Activated CD8-positive, alpha-beta memory T cell treated with anti-CD3 and anti-CD28 coated beads for 4 hours (primary cell): ENCODE results near the gene DCHS1.

ENCODE experiments used
- DNase-seq, 2 donors: peaks; one replicate each; pipeline ENCODE4 v3.0.0-alpha.2; 2020; ENCODE audit warnings: low read depth in 2 of 2

DCHS1 gene

DNA sequence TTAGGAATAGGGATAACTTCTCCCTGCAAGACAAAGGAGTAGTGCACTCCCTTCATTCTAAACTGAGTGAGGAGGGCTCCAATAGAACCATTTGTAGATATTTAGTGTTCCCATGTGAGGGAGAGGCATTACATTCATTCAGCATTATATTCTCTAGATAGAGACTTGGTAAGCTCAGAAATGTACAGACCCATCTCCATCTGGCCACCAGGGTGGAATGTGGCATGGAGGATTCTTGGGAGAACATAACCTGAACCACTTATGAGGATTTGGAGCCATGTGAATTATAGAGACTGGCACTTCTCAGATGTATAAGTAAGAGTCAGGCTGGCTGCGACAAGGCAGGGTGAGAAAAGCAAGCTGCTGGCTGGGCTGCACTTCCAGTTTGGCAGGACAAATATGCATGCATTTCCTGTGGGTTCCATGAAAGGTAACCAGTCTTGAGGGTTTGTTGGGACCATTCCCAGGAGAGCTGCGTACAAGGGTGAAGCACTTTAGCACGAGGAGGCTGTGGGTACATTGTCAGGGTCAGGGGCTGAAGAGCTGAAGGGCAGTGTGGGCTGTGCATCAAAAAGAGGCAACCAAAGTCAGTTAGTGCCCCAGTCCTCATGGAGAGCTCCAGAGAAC is 61.4 kb downstream of the DCHS1 start:
- no peak for DNase-seq

DNA sequence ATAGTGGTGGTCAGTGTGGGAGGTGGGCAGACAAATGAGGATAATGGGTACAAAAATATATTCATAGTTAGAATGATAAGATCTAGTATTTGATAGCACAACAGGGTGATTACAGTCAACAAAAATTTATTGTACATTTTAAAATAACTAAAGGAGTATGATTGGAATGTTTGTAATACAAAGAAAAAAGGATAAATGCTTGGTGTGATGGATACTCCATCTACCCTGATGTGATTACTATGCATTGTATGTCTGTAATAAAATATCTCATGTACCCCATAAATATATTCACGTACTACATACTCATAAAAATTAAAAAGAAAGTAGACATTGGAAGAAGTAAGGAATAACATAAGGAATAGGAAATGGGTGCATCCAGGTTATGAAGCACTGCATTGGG is 67.6 kb downstream of the DCHS1 start:
- no peak for DNase-seq

DNA sequence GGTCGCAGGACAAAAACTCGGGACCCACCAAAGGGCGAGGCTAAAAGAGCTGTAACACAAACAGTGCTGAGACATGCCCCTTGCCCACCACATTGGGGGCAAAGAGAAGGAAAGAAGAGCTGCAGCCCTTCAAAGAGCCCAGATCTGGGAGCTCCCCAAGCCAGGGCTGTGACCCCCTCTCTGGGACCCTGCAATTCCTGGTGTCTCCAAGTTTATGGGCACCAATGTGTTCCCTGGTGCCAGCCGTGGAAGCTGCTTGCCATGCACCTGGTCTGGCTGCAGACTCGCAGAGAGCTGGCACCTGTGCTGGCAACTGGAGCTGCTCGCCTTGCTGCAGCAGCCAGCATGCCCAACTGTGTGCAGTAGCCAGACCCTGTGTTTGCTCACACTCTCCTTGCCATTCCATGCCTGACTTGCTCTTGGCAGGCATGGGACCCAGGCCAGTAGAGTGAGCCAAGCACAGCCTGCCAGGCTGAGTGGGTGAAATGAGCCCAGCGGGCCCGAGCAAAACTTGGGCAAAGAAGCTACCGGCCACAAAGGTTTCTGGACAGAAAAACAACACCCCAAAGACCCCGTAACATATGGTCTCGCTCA is 68.2 kb downstream of the DCHS1 start:
- no peak for DNase-seq

DNA sequence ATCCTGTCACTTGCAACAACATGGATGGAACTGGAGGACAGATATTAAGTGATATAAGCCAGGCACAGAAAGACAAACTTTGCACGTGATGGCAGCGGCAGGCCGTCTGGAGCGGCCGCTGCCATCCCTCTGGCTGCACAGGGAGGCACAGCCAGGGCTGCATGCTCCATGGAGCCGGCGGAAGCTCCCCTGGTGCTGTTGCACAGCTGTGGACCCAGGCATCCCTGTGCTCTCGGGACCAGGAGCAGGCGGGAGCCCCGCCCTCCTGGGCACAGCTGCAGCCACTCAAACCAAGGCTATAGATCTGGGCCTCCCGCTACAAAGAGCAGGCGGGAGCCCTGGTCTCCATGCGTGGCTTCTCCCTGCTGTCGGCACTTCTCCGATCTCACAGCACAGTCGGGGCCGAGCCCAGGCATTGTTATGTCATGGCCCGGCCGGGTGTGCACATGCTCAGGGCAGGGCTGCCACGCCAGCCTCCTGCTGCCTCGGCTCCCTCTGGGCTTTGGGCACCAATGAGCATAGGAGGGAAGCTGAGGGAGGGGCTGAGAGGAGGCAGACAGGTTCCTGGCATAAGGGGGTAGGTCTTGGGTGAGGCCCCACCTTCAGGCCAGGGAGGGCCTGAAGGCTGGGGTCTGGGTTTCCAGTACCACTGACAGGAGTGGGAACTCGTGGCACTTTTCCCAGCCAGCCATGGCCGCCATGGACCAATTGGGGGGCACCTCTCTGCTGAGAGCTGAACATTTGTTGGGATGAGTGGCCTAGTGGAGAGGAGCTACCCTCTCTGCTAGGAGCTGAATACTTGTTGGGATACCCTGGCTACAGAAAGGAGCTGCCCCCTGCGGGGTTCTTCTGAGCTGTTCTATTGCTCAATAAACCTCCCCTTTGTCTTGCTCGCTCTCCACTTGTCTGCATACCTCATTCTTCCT is 68.9 kb downstream of the DCHS1 start:
- DNase-seq: no peak

DNA sequence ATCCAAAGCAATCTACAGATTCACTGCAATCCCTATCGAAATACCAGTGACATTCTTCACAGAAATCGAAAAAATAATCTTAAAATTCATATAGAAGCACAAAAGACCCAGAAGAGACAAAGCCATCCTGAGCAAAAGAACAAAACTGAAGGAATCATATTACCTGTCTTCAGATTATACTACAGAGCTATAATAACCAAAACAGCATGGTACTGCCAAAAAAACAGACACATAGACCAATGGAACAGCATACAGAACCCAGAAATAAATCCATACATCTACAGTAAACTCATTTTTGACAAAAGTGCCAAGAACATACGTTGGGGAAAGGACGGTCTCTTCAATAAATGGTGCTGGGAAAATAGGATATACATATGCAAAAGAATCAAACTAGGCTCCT is 71.1 kb downstream of the DCHS1 start:
- DNase-seq: no peak

DNA sequence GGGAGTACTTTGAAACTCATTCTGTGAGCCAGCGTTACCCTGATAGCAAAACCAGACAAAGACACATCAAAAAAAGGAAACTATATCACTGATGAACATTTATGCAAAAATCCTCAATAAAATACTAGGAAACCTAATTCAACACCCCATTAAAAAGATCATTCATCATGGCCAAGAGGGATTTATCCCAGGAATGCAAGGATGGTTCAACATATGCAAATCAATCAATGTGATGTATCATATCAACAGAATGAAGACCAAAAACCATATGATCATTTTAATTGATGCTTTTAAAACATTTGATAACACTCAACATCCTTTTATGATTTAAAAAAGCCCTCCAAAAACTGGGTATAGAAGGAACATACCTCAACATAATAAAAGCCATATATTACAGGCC is 72.0 kb downstream of the DCHS1 start:
- no peak for DNase-seq

DNA sequence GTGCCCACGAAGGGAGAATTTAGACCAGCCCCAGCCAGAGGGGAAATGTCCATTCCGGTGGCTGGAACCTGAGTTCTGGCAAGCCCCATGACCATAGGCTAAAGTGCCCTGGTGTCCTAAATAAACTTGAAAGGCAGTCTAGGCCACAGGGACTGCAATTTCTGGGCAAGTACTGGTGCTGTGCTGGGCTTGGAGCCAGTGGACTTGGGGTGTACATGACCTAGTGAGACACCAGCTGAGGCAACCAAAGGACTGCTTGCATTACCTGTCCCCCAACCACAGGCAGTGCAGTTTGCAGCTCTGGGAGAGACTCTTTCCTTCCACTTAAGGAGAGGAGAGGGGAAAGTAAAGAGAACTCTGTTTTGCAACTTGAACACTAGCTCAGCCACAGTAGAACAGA is 75.9 kb downstream of the DCHS1 start:
- no peak for DNase-seq

DNA sequence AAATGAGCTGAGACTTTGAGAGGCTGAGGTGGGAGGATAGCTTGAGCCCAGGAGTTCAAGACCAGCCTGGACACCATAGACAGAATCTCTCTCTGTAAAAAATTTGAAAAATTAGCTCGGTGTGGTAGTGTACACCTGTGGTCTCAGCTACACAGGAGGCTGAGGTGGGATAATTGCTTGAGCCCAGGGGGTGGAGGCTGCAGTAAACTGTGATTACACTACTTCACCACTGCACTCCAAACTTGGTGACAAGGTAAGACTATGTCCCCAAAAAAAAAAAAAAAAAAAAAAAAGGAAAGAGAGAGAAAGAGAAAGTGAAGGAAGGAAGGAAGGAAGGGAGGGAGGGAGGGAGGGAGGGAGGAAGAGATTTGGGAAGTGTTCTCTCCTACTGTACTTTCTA is 77.5 kb downstream of the DCHS1 start:
- DNase-seq: no peak

DNA sequence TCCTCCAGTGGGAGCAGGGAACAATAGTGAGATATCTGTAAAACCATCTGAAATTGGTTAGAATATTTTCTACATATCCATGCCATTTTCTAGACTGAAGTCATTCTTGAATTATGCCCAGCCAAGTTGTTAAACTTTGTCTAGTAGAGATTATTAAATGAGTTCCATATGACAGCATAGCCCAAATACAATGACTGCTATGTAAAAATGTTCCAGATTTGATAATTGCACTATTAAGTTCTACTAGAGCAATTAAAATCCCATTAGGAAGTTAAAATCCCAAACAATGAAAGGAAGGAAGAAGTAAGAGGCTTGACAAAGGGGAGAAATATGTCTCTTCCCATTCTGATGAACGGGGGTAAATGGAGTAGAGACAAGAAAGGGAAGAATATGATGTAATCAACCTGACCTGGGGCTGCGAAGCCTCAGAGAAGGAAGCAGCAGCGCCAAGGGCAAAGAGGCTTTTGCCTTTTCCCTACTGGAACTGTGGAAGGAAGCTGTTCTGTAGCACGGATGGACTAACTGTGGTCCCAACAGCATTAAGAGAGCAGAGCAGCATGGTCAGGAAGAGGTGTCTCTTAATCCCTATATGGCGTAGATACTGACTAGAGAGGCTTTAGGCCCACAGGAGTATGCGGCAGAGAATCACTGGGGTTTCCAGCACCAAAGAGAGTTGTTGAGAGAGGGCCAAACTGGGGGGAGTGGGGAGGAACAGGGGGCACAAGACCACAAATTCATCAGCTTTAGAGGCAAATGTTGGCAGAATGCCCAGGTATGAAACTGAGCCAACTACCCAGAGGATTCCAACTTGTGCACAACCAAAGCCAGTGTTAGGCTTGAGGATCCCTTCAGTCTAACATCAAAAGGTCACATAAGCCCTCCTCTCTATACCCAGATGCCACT is 78.9 kb downstream of the DCHS1 start:
- DNase-seq: no peak

DNA sequence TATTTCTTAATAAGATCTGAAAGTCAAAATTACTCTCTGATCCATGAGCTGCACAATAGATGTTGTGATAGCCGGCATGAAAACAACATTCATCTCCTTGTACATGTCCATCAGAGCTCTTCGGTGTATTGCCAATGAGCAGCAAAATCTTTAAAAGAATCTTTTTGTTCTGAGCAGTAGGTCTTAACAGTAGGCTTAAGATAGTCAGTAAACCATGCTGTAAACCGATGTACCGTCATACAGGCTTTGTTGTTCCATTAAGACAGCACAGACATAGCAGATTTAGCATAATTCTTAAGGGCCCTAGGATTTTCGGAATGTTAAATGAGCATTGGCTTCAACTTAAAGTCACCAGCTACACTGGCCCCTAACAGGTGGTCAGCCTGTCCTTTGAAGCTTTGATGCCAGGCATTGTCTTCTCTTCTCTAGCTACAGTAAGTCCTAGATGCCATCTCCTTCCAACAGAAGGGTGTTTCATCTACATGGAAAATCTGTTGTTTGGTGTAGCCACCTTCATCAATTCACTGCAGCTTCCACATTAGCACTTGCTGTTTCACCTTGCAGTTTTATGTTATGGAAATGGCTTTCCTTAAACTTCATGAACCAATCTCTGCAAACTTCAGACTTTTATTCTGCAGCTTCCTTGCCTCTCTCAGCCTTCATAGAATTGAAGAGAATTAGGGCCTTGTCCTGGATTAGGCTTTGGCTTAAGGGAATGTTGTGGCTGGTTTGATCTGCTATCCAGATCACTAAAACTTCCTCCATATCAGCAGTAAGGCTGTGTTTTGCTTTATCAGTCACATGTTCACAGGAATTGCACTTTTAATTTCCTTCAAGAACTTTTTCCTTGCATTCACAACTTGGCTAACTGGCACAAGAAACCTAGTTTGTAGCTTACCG is 80.5 kb downstream of the DCHS1 start:
- DNase-seq: no peak

DNA sequence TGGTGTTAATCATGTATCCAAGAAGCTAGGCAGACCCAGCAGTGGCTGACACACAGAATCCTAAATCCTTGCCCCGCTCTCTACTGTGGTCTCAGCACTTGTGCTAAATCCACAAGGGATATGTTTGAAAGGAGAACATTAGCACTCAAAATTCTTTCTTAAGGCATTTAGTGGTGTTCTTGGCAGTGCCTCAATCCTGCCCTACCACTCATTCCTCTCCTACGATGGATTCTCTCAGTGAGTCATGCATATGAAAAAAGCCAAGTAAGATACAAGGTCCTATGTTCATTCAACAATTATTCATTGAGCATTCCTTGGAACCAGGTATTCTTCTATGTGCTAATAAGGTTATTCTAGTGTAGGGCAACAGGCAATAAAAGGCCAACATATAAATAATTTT is 83.4 kb downstream of the DCHS1 start:
- DNase-seq: no peak

DNA sequence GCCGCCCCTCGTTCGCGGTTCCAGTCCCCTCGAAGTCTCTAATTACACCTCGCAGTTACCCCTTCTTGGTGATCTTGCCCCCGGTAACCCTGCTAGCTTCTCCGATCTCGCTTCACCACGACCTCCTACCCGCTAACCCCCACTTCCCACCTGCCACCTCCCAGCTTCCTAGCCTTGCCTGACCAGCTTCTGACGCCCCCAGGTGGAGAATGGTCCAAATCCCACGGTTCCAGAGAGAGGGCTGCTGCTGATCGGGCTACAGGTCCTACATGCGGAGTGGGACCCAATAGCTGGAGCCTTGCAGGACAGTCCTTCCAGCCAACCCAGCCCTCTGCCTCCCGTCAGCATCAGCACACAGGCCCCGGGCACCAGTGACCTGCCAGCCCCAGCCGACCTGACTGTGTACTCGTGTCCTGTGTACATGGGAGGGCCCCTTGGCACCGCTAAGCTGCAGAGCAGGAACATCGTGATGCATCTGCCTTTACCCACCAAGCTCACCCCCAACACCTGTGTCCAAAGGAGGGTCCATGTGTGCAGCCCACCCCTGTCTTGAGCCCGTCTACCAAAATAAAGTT is 84.1 kb downstream of the DCHS1 start:
- DNase-seq: no peak
